HepG2 (cell line): ENCODE data around the gene KLF6. TPM values are rescaled to one million over a fixed set of nuclear protein-coding genes. Genes with fewer than 3 reads are reported as not detected.

ENCODE experiments used
- ELF4 ChIP-seq: sonication (generic); formaldehyde crosslinking; IDR thresholded peaks from 2 replicates; pipeline ENCODE4 v1.5.0; 2020; ENCODE audit warnings: missing genetic modification reagents, mild to moderate bottlenecking, moderate library complexity, borderline replicate concordance
- ESRRA ChIP-seq: sonication (generic); formaldehyde crosslinking; IDR thresholded peaks from 2 replicates; pipeline ENCODE4 v1.5.1; 2020; ENCODE audit warnings: mild to moderate bottlenecking, low read depth, missing genetic modification reagents
- FLYWCH1 ChIP-seq: sonication (generic); formaldehyde crosslinking; IDR thresholded peaks from 2 replicates; pipeline ENCODE4 v1.8.1; 2023; ENCODE audit warnings: mild to moderate bottlenecking, missing genetic modification reagents
- GLI4 ChIP-seq: sonication (generic); formaldehyde crosslinking; IDR thresholded peaks from 2 replicates; pipeline ENCODE4 v1.5.1; 2020; ENCODE audit warnings: missing genetic modification reagents, mild to moderate bottlenecking, moderate library complexity, borderline replicate concordance
- JUN ChIP-seq: sonication (generic); formaldehyde crosslinking; IDR thresholded peaks from 2 replicates; pipeline ENCODE4 v1.4.0; 2020; ENCODE audit warnings: mild to moderate bottlenecking, missing genetic modification reagents
- RARA ChIP-seq: IDR thresholded peaks from 2 replicates; pipeline ENCODE4 v1.6.1; 2016; ENCODE audit warnings: missing genetic modification reagents, missing compliant biosample characterization
- SALL2 ChIP-seq: sonication (generic); formaldehyde crosslinking; IDR thresholded peaks from 2 replicates; pipeline ENCODE4 v1.8.1; 2023; ENCODE audit warnings: mild to moderate bottlenecking, missing genetic modification reagents, inconsistent platforms
- TBX3 ChIP-seq: fragments of 450-650 bp; IDR thresholded peaks from 2 replicates; pipeline ENCODE4 v1.6.1; 2017; ENCODE audit warnings: antibody characterized with exemption, mild to moderate bottlenecking, inconsistent platforms, borderline replicate concordance
- ZNF121 ChIP-seq: sonication (generic); formaldehyde crosslinking; IDR thresholded peaks from 2 replicates; pipeline ENCODE4 v1.5.0; 2020; ENCODE audit warnings: mild to moderate bottlenecking, missing genetic modification reagents
- ZNF468 ChIP-seq: sonication (generic); formaldehyde crosslinking; IDR thresholded peaks from 2 replicates; pipeline ENCODE4 v1.8.0; 2022; ENCODE audit warnings: mild to moderate bottlenecking, moderate library complexity, missing genetic modification reagents
- ZNF652 ChIP-seq: IDR thresholded peaks from 2 replicates; pipeline ENCODE4 v1.6.1; 2016; ENCODE audit warnings: low read depth, borderline replicate concordance
- ZNF724P ChIP-seq: sonication (generic); formaldehyde crosslinking; IDR thresholded peaks from 2 replicates; pipeline ENCODE4 v1.8.0; 2022; ENCODE audit warnings: missing genetic modification reagents, borderline replicate concordance
- polyA plus RNA-seq, 8 experiments: library from polyadenylated mRNA; depleted of rRNA in 3 of 8; stranded (reverse) in 7 of 8; unstranded in 1 of 8; fragments of >200 nt; fragmentation: Illumina TruSeq in 4 of 8; extraction: Trizol in 4 of 8; gene quantifications; 2 replicates each; pipeline versions ENCODE4 v1.2.1 to v1.2.3, GENCODE V29; 2011 to 2016; ENCODE audit warnings: low read depth in 4 of 8, missing spikeins in 1 of 8, mixed read lengths in 1 of 8; ENCODE audit not compliant: insufficient read depth in 1 of 8
- total RNA-seq, 5 experiments: library from RNA; depleted of rRNA; stranded (reverse); fragments of >200 nt; fragmentation: Illumina TruSeq; extraction: Trizol; gene quantifications; 2 replicates each; pipeline ENCODE4 v1.2.3, GENCODE V29; 2016; ENCODE audit warnings: low read depth in 1 of 5
- TF ChIP-seq, protein P1 (sequence below): sonication (generic); formaldehyde crosslinking; IDR thresholded peaks from 2 replicates; pipeline ENCODE4 v1.4.0; 2020; ENCODE audit warnings: mild to moderate bottlenecking, missing genetic modification reagents, borderline replicate concordance
- TF ChIP-seq, protein P2 (sequence below): sonication (generic); formaldehyde crosslinking; IDR thresholded peaks from 2 replicates; pipeline ENCODE4 v1.5.1; 2020; ENCODE audit warnings: mild to moderate bottlenecking, missing genetic modification reagents, borderline replicate concordance
- TF ChIP-seq, protein P3 (sequence below): sonication (generic); formaldehyde crosslinking; IDR thresholded peaks from 2 replicates; pipeline ENCODE4 v1.4.0; 2020; ENCODE audit warnings: missing genetic modification reagents
- TF ChIP-seq, protein P4 (sequence below): sonication (generic); formaldehyde crosslinking; IDR thresholded peaks from 2 replicates; pipeline ENCODE4 v1.5.1; 2020; ENCODE audit warnings: mild to moderate bottlenecking, missing genetic modification reagents, borderline replicate concordance
- TF ChIP-seq, protein P5 (sequence below): sonication (generic); formaldehyde crosslinking; conservative IDR thresholded peaks from 2 replicates; pipeline ENCODE4 v1.8.0; 2022; ENCODE audit warnings: low read depth, missing genetic modification reagents

The KLF6 gene
- total and polyA plus RNA-seq, 2 of the 13 experiments (the other 11 are each of a cell fraction or from before 2014, with no cell fraction given), result 27.0 to 71.9 TPM

DNA sequence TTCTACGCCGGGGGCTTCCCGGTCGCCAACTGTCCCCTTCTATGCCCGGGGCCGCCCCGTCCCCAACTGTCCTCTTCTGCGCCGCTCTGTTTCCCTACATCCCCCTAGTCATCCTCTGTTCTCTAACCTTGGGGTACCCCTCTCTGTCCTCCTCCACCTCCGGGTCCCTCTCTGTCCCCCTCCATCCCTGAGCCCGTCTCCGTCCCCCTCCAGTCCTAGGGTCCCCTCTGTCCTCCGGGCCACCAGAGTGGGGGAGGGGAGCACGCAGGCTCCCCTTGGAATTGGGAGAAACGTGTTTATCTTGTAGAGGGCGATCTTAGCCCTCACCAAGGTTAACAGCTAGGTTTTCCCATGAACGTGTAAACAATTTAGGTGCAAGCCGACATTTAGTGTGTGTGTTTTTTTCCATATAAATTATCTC, 852 bp upstream of the KLF6 start (continued):
- no peak for TF ChIP-seq GLI4
- TF ChIP-seq ESRRA (CRISPR knock-in tag), result no peak
- TF ChIP-seq, protein P1, sequence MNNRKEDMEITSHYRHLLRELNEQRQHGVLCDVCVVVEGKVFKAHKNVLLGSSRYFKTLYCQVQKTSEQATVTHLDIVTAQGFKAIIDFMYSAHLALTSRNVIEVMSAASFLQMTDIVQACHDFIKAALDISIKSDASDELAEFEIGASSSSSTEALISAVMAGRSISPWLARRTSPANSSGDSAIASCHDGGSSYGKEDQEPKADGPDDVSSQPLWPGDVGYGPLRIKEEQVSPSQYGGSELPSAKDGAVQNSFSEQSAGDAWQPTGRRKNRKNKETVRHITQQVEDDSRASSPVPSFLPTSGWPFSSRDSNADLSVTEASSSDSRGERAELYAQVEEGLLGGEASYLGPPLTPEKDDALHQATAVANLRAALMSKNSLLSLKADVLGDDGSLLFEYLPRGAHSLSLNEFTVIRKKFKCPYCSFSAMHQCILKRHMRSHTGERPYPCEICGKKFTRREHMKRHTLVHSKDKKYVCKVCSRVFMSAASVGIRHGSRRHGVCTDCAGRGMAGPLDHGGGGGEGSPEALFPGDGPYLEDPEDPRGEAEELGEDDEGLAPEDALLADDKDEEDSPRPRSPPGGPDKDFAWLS (CRISPR knock-in tag), result no peak
- TF ChIP-seq FLYWCH1 (CRISPR knock-in tag), result no peak
- TF ChIP-seq ZNF468 (CRISPR knock-in tag), result no peak
- TF ChIP-seq, protein P2, sequence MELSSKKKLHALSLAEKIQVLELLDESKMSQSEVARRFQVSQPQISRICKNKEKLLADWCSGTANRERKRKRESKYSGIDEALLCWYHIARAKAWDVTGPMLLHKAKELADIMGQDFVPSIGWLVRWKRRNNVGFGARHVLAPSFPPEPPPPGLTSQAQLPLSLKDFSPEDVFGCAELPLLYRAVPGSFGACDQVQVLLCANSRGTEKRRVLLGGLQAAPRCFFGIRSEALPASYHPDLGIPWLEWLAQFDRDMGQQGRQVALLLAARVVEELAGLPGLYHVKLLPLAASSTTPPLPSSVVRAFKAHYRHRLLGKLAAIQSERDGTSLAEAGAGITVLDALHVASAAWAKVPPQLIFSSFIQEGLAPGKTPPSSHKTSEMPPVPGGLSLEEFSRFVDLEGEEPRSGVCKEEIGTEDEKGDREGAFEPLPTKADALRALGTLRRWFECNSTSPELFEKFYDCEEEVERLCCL (CRISPR knock-in tag), result no peak
- TF ChIP-seq, protein P3, sequence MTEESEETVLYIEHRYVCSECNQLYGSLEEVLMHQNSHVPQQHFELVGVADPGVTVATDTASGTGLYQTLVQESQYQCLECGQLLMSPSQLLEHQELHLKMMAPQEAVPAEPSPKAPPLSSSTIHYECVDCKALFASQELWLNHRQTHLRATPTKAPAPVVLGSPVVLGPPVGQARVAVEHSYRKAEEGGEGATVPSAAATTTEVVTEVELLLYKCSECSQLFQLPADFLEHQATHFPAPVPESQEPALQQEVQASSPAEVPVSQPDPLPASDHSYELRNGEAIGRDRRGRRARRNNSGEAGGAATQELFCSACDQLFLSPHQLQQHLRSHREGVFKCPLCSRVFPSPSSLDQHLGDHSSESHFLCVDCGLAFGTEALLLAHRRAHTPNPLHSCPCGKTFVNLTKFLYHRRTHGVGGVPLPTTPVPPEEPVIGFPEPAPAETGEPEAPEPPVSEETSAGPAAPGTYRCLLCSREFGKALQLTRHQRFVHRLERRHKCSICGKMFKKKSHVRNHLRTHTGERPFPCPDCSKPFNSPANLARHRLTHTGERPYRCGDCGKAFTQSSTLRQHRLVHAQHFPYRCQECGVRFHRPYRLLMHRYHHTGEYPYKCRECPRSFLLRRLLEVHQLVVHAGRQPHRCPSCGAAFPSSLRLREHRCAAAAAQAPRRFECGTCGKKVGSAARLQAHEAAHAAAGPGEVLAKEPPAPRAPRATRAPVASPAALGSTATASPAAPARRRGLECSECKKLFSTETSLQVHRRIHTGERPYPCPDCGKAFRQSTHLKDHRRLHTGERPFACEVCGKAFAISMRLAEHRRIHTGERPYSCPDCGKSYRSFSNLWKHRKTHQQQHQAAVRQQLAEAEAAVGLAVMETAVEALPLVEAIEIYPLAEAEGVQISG (CRISPR knock-in tag), result no peak; the same call in 1 of the 2 replicates
- no peak for TF ChIP-seq TBX3
- TF ChIP-seq, protein P4, sequence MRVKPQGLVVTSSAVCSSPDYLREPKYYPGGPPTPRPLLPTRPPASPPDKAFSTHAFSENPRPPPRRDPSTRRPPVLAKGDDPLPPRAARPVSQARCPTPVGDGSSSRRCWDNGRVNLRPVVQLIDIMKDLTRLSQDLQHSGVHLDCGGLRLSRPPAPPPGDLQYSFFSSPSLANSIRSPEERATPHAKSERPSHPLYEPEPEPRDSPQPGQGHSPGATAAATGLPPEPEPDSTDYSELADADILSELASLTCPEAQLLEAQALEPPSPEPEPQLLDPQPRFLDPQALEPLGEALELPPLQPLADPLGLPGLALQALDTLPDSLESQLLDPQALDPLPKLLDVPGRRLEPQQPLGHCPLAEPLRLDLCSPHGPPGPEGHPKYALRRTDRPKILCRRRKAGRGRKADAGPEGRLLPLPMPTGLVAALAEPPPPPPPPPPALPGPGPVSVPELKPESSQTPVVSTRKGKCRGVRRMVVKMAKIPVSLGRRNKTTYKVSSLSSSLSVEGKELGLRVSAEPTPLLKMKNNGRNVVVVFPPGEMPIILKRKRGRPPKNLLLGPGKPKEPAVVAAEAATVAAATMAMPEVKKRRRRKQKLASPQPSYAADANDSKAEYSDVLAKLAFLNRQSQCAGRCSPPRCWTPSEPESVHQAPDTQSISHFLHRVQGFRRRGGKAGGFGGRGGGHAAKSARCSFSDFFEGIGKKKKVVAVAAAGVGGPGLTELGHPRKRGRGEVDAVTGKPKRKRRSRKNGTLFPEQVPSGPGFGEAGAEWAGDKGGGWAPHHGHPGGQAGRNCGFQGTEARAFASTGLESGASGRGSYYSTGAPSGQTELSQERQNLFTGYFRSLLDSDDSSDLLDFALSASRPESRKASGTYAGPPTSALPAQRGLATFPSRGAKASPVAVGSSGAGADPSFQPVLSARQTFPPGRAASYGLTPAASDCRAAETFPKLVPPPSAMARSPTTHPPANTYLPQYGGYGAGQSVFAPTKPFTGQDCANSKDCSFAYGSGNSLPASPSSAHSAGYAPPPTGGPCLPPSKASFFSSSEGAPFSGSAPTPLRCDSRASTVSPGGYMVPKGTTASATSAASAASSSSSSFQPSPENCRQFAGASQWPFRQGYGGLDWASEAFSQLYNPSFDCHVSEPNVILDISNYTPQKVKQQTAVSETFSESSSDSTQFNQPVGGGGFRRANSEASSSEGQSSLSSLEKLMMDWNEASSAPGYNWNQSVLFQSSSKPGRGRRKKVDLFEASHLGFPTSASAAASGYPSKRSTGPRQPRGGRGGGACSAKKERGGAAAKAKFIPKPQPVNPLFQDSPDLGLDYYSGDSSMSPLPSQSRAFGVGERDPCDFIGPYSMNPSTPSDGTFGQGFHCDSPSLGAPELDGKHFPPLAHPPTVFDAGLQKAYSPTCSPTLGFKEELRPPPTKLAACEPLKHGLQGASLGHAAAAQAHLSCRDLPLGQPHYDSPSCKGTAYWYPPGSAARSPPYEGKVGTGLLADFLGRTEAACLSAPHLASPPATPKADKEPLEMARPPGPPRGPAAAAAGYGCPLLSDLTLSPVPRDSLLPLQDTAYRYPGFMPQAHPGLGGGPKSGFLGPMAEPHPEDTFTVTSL (CRISPR knock-in tag), result no peak
- TF ChIP-seq JUN, result no peak
- 0 out of 2 replicates have a peak, but pooled peaks have one; percentile 2 for TF ChIP-seq ZNF652 (CRISPR knock-in tag)
- no peak; the same call in 1 of the 2 replicates for TF ChIP-seq ZNF724P (CRISPR knock-in tag)
- no peak for TF ChIP-seq SALL2 (CRISPR knock-in tag)
- peak; percentile 45 for TF ChIP-seq RARA
- TF ChIP-seq, protein P5, sequence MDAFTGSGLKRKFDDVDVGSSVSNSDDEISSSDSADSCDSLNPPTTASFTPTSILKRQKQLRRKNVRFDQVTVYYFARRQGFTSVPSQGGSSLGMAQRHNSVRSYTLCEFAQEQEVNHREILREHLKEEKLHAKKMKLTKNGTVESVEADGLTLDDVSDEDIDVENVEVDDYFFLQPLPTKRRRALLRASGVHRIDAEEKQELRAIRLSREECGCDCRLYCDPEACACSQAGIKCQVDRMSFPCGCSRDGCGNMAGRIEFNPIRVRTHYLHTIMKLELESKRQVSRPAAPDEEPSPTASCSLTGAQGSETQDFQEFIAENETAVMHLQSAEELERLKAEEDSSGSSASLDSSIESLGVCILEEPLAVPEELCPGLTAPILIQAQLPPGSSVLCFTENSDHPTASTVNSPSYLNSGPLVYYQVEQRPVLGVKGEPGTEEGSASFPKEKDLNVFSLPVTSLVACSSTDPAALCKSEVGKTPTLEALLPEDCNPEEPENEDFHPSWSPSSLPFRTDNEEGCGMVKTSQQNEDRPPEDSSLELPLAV (CRISPR knock-in tag), result no peak
- no peak for TF ChIP-seq ZNF121 (CRISPR knock-in tag)
- no peak for TF ChIP-seq ELF4 (CRISPR knock-in tag)
